HTERT RPE-1 (cell line): ENCODE measurements around the gene ADIRF.
"Not testable (repeated sequence)": the region's sequence is repeated elsewhere in the genome, so short reads cannot be mapped to it uniquely, and the experiment has no call there.

Experiments
- in situ Hi-C: fragments of 300-500 bp; cut with MboI; formaldehyde crosslinking; loops from 4 replicates; pipeline ENCODE4 v1.14.3; 2020; ENCODE audit warnings: low sequenced_read_pairs

The ADIRF gene

GRCh38 chr10:87019504-87019903, 51.2 kb downstream of the ADIRF start:
- in situ Hi-C loops: not testable (repeated sequence)

DNA sequence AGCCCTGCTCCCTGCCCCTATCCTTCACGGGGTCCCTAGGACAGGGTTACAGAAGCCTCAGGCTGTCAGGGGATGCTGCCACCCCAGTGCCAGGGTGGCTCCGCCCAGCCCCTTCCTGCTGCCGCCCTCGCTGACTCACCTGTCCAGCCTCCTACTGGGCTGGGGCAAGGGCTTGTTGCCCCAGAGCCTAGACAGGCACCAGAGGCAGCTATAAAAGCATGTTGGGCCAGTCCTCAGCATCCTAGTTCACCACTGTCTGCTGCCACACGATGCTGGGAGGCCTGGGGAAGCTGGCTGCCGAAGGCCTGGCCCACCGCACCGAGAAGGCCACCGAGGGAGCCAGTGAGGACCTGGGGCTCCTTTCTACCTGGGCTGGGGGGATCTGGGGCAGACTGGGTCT, 51.8 kb downstream of the ADIRF start, which contains the start of gene FAM25A:
Gene FAM25A (plus strand): TSS at position 239 of the 400 bp plus-strand sequence. CDS start 31 bp downstream, at position 270.
- in situ Hi-C loops: not testable (repeated sequence)
